Activated T-helper 17 cell treated with anti-CD3 and anti-CD28 coated beads, Interleukin-2, amount 50 U/mL, for 72 hours (primary cell): ENCODE measurements around the gene NEURL4. TPM values are rescaled to one million over a fixed set of nuclear protein-coding genes. Genes with fewer than 3 reads are reported as not detected.
"Not testable (repeated sequence)": the region's sequence is repeated elsewhere in the genome, so short reads cannot be mapped to it uniquely, and the experiment has no call there.

Source experiments
- ATAC-seq: fragments of 150-1000 bp; cut with Tn5 transposase; replicated peaks from 2 replicates; pipeline ENCODE4 v1.10.0; 2021; ENCODE audit warnings: mild to moderate bottlenecking, moderate library complexity
- H3K27ac Mint-ChIP-seq: one replicate; pipeline ENCODE4 v1.8.0; 2022; ENCODE audit warnings: mixed read lengths
- H3K27me3 Mint-ChIP-seq: one replicate; pipeline ENCODE4 v1.8.0; 2022; ENCODE audit warnings: mixed read lengths
- H3K36me3 Mint-ChIP-seq: one replicate; pipeline ENCODE4 v1.8.0; 2022; ENCODE audit warnings: low read depth, mild to moderate bottlenecking, mixed read lengths
- H3K4me1 Mint-ChIP-seq: one replicate; pipeline ENCODE4 v1.8.0; 2022; ENCODE audit warnings: mixed read lengths
- H3K4me3 Mint-ChIP-seq: one replicate; pipeline ENCODE4 v1.8.0; 2022; ENCODE audit warnings: mild to moderate bottlenecking, mixed read lengths
- H3K9me3 Mint-ChIP-seq: one replicate; pipeline ENCODE4 v1.8.0; 2022; ENCODE audit warnings: mixed read lengths
- total RNA-seq, 2 donors: library from RNA; stranded (reverse); gene quantifications; one replicate each; pipeline ENCODE4 v1.2.3, GENCODE V29; 2022

Gene NEURL4
- total RNA-seq: 10 to 100 TPM; 22.9 to 33.0 TPM

DNA sequence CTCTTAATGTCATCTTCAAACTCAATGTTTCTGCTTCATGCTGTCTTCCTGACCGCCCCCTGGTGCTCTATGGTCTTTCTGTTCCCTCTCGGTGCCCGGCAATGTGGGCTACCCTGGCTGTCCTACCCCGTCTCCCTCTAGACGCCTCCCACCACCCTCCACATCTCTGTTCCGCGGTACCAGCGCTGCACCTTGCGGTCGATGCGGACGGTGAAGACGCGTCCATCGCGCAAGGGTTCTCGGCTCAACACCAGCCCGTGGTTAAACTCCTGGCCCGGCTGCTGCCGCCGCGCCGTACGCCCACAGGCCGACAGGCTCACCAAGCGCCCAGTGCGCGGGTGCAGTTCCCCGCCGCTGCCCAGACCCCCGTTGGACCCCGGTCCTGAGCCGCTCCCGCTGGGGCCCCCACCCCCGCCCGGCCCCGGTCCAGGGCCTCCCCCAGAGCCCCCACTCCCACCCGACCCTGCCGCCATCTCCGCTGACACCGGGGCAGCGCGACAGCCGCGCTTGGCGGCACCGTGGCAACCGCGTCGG lies at the start of gene NEURL4:
TSS of gene NEURL4 (minus strand) at position 496 of the 534 bp plus-strand sequence. CDS start at position 473, 23 bp downstream.
- H3K4me1 Mint-ChIP-seq: peaks cover 20% of the 10 kb centered on the region
- peaks cover 5% of the 10 kb centered on the region for H3K36me3 Mint-ChIP-seq
- no peaks in the 10 kb centered on the region for H3K27me3 Mint-ChIP-seq
- no peaks in the 10 kb centered on the region for H3K9me3 Mint-ChIP-seq
- peak within 1 kb of the TSS; percentile 97 for H3K27ac Mint-ChIP-seq
- ATAC-seq: peak; percentile 33
- H3K4me3 Mint-ChIP-seq: peak within 1 kb of the TSS; percentile 99

DNA sequence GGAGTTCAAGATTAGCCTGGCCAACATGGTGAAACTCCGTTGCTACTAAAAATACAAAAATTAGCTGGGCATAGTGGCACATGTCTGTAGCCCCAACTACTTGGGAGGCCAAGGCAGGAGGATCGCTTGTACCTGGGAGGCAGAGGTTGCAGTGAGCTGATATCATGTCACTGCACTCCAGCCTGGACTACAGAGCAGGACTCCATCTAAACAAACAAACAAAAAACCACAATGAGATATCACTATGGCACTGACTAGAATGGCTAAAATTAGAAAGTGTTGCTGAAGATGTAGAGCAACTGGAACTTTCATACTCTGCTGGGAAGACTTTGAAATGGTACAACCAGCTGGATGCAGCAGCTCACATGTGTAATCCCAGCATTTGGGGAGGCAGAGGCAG lies 45.2 kb upstream of the NEURL4 start:
- peaks cover 7% of the 10 kb centered on the region for H3K27me3 Mint-ChIP-seq
- no peaks in the 10 kb centered on the region for H3K9me3 Mint-ChIP-seq
- H3K4me3 Mint-ChIP-seq: no peak overlapping the region
- no peak for ATAC-seq
- no peaks in the 10 kb centered on the region for H3K4me1 Mint-ChIP-seq
- H3K36me3 Mint-ChIP-seq: no peaks in the 10 kb centered on the region
- H3K27ac Mint-ChIP-seq: no peak overlapping the region

DNA sequence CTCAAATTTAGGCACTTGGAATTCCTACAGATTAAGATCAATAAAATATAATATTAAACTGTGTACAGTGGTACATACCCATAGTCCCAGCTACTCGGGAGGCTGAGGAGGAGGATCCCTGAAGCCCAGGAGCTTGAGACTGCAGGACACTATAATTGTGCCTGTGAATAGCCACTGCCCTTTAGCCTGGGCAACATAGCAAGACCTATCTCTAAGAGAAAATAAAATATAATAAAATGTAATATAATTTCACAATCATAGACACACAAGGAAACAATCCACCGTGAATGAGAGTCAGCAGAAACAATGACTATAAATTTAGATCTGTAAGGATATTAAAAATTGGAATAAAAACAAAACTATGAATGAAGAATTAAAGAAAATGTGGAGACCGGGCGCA lies 41.7 kb upstream of the NEURL4 start:
- H3K4me3 Mint-ChIP-seq: no peak overlapping the region
- H3K27me3 Mint-ChIP-seq: no peaks in the 10 kb centered on the region
- H3K9me3 Mint-ChIP-seq: no peaks in the 10 kb centered on the region
- H3K27ac Mint-ChIP-seq: no peak overlapping the region
- no peaks in the 10 kb centered on the region for H3K36me3 Mint-ChIP-seq
- no peak for ATAC-seq
- no peaks in the 10 kb centered on the region for H3K4me1 Mint-ChIP-seq

DNA sequence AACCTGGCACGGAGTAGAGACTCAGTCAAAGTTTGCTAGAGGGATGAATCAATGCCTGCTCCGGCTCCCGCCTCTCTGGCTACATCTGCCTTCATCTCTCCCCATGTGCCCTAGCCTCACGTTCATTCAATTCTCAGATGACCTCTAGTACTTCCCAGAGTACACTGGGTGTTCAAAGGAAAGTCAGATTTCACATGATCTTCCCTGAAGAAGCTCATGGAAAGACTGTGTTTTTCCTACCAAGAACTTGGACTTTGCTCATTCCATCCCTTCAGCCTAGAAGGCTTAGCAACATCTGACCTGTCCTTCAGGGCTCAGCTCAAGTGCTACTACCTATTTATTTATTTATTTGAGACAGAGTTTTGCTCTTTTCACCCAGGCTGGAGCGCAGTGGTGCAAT lies 40.7 kb upstream of the NEURL4 start:
- H3K4me3 Mint-ChIP-seq: no peak overlapping the region
- H3K9me3 Mint-ChIP-seq: no peaks in the 10 kb centered on the region
- H3K4me1 Mint-ChIP-seq: no peaks in the 10 kb centered on the region
- no peak overlapping the region for H3K27ac Mint-ChIP-seq
- no peaks in the 10 kb centered on the region for H3K36me3 Mint-ChIP-seq
- no peak for ATAC-seq
- no peaks in the 10 kb centered on the region for H3K27me3 Mint-ChIP-seq

DNA sequence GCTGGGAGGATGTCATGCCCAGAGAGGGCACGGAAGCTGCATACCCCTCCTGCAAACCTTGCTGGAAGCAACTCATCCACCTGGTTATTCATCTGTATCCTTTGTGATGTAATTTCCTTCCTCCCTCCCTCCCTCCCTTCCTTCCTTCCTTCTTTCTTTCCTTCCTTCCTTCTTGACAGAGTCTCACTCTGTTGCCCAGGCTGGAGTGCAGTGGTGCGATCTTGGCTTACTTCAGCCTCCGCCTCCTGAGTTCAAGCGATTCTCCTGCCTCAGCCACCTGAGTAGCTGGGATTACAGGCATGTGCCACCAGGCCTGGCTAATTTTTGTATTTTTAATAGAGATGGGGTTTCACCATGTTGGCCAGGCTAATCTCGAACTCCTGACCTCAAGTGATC lies 39.5 kb upstream of the NEURL4 start:
- ATAC-seq, H3K4me1 Mint-ChIP-seq, H3K36me3 Mint-ChIP-seq, H3K27me3 Mint-ChIP-seq, H3K9me3 Mint-ChIP-seq, H3K27ac Mint-ChIP-seq, H3K4me3 Mint-ChIP-seq: not testable (repeated sequence)

DNA sequence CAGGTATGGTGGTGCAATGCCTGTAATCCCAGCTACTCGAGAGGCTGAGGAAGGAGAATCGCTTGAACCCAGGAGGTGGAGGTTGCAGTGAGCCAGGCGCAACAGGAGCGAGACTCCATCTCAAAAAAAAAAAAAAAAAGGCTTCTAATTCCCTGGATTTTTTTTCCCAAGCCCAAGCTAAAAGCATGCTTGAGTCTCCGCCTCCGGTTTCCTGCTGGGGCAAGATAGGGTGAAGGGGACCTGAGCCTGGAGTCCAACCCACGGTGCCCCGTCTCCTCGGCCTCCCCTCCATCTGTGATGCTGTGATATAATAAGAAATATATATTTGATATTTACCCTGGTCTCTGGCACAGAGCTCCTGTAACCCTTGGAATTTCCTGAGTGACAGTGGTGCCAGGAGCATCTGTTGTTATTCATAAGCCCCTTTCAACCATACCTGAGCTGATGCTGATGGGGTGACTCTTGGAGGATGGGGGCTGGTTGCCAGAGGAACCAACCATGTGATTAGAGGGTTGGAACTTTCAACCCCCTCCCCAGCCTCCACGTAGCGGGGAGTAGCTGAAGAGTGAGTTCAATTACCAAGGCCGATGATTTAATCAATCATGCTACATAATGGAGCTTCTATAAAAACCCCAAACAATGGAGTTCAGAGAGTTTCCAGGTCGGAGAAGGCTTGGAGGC lies 38.9 kb upstream of the NEURL4 start:
- H3K9me3 Mint-ChIP-seq: no peaks in the 10 kb centered on the region
- ATAC-seq: no peak

DNA sequence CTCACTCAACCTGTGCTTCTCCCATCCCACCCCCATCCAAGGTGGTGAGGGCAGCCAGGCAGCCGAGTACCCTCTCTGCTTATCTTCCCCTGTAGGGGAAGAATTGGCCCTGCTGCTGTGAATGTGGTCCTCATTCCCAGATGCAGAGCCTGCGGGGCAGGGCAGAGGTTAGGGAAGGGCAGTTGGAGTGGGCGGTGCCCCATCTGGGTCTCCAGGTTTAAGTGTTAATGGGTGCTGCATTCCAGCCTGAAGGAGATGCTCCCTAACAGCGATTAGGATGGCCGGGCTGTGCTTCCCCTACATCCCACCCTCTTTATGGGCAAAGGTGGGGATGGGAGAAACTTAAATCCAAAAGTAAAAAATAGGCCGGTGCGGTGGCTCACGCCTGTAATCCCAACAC lies 37.9 kb upstream of the NEURL4 start:
- no peaks in the 10 kb centered on the region for H3K36me3 Mint-ChIP-seq
- H3K27me3 Mint-ChIP-seq: peaks cover under 1% of the 10 kb centered on the region
- no peak overlapping the region for H3K4me3 Mint-ChIP-seq
- H3K27ac Mint-ChIP-seq: no peak overlapping the region
- no peaks in the 10 kb centered on the region for H3K9me3 Mint-ChIP-seq
- ATAC-seq: no peak
- H3K4me1 Mint-ChIP-seq: no peaks in the 10 kb centered on the region

More for the DNA sequence above, 38.9 kb upstream of the NEURL4 start:
- Mint-ChIP-seq H3K27me3 (no peaks in the 10 kb centered on the region), H3K27ac (no peak overlapping the region), H3K4me1 (no peaks in the 10 kb centered on the region), H3K4me3 (no peak overlapping the region), H3K36me3 (no peaks in the 10 kb centered on the region)

DNA sequence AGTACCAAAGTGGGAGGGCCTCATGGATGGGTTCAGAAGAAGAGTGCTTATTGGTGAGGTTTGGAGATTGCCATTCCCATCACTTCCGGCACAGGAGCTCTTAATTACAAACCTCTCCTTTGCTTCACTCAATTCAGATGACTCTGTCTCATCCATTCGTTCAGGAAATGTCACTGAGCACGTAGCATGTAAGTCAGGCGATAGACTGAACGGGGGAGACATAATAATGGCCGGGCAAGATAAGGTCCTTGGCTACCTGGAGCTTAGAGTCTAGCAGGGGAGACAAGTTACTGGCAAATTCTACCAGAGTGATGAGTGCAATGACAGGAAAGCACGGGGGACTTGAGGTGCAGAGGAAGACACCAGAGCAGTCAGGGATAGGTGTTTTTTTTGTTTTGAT lies 36.8 kb upstream of the NEURL4 start:
- H3K27ac Mint-ChIP-seq, ATAC-seq, H3K27me3 Mint-ChIP-seq, H3K4me3 Mint-ChIP-seq, H3K9me3 Mint-ChIP-seq, H3K4me1 Mint-ChIP-seq, H3K36me3 Mint-ChIP-seq: not testable (repeated sequence)

DNA sequence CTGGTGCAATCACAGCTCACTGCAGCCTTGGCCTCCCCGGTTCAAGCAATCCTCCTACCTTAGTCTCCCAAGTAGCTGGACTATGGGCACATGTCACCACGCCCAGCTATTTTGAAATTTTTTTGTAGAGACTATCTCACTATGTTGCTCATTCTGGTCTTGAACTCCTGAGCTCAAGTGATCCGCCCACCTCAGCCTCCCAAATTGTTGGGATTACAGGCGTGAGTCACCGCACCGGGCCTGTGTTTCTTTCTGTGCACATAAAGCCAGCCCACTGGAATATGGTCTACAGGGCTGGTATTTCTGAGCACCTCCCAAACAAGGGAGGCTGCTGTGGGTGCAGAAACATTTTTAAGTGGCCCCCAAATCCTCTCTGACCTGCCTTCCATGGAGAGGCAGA lies 34.2 kb upstream of the NEURL4 start:
- Mint-ChIP-seq H3K4me3 (no peak overlapping the region), H3K27me3 (peaks cover 4% of the 10 kb centered on the region), H3K4me1 (no peaks in the 10 kb centered on the region), H3K36me3 (no peaks in the 10 kb centered on the region), H3K9me3 (no peaks in the 10 kb centered on the region), H3K27ac (no peak overlapping the region)
- no peak for ATAC-seq

DNA sequence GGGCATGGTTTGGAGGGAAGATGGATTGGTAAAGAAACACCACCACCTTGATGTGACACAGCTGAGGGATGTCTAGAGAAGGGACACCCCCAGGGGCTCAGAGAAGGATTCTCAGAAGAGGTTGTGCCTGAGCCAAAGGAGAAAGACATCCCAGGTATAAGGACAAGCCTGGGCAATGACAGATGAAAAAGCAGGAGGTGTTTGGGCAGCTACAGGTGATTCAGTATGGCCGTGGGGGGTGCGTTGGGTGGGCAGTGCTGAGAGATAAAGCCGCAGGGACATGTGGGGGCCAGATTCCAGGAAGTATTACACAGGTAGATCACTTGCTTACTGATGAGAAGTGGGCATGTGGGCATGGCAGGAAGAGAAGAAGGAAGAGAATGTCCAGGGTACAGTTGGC lies 32.8 kb upstream of the NEURL4 start:
- no peak for ATAC-seq
- Mint-ChIP-seq H3K4me3 (no peak overlapping the region), H3K27ac (peak overlapping the region; percentile 39), H3K4me1 (no peaks in the 10 kb centered on the region), H3K27me3 (peaks cover 4% of the 10 kb centered on the region), H3K36me3 (no peaks in the 10 kb centered on the region), H3K9me3 (no peaks in the 10 kb centered on the region)

DNA sequence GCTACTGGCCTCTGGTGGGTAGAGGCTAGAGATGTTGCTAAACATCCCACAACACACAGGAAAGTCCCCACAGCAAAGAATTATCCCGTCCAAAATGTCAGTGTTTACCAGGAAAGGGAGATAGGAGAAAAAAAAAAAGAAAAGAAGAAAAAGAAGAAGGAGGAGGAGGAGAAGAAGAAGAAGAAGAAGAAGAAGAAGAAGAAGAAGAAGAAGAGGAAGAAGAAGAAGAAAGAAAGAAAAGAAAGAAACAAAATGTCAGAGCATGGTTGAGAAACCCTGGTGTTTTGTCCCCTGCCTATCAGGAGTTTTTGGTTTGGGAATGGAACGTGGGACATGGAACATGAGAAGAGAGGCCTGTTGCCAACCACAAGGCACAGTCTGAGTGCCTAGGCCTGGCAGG lies 28.2 kb upstream of the NEURL4 start:
- Mint-ChIP-seq H3K36me3 (peaks cover 25% of the 10 kb centered on the region), H3K27ac (no peak overlapping the region), H3K27me3 (peaks cover 4% of the 10 kb centered on the region), H3K4me1 (peaks cover 6% of the 10 kb centered on the region), H3K4me3 (no peak overlapping the region), H3K9me3 (no peaks in the 10 kb centered on the region)
- no peak for ATAC-seq

DNA sequence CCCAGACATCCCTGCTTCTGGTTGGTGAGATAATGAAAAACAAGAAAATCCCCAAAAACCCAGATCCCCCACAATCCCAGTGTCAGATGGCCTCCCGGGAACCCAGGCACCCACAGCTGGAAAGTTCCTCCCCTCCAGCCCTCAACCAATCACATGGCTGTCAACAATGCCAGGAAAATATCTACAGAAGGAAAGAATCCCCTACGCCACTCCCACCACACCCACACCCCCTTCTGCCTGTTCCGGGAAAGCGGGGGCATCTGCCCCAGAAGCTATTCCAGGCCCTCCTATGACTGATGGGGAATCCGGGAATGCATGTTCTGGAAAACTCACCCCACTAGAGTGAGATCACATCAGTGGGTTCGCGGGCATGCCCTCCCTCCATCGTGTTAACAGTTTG lies 27.6 kb upstream of the NEURL4 start:
- peaks cover 6% of the 10 kb centered on the region for H3K4me1 Mint-ChIP-seq

DNA sequence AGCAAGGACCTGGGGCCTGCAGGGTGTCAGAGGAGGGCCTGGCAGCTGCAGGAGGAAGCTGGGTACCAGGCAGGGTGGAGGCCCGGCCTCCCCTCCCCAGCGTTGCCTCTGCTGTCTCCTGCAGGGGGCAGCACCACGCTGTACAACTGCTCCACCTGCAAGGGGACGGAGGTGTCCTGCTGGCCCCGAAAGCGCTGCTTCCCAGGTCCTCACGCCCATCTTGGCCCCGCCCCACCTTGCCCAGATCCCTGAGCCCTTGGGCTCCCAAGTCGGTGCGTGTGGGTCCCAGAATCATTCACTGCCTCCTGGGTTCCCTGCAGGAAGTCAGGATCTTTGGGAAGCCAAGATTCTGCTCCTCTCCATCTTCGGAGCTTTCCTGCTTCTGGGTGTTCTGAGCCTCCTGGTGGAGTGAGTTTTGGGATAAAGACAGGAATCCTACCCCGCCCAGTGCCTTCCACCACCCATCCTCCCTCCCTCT lies 27.0 kb upstream of the NEURL4 start:
- peak; percentile 36 for ATAC-seq
- H3K4me3 Mint-ChIP-seq: peak overlapping the region; percentile 88
- H3K27me3 Mint-ChIP-seq: no peaks in the 10 kb centered on the region
- peaks cover 34% of the 10 kb centered on the region for H3K36me3 Mint-ChIP-seq
- peak overlapping the region; percentile 30 for H3K27ac Mint-ChIP-seq
- peaks cover 6% of the 10 kb centered on the region for H3K4me1 Mint-ChIP-seq
- no peaks in the 10 kb centered on the region for H3K9me3 Mint-ChIP-seq

More for the DNA sequence above, 27.6 kb upstream of the NEURL4 start:
- H3K36me3 Mint-ChIP-seq: peaks cover 29% of the 10 kb centered on the region
- no peak for ATAC-seq
- H3K4me3 Mint-ChIP-seq: no peak overlapping the region
- H3K27me3 Mint-ChIP-seq: peaks cover under 1% of the 10 kb centered on the region
- H3K9me3 Mint-ChIP-seq: no peaks in the 10 kb centered on the region
- H3K27ac Mint-ChIP-seq: no peak overlapping the region

DNA sequence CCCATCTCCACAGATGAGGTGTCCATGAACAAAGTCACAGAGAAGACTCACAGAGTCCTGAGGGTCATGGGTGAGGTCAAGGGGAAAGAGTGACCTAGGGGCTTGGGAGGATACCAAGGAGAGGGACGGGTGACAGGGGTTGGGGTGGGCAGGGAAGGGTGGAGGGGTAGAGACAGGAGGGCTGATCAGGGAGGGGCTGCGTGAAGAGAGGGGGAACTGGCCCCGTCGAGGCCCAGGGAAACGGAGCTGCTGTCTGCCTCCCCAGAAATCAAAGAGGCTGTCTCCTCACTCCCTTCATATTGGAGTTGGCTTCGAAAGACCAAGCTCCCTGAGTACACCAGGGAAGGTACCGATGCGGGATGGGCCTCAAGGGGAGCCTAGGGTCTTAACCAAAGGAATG lies 26.4 kb upstream of the NEURL4 start:
- H3K9me3 Mint-ChIP-seq: no peaks in the 10 kb centered on the region
- ATAC-seq: no peak
- H3K36me3 Mint-ChIP-seq: peaks cover 40% of the 10 kb centered on the region
- peak overlapping the region; percentile 88 for H3K4me3 Mint-ChIP-seq
- H3K4me1 Mint-ChIP-seq: peaks cover 6% of the 10 kb centered on the region
- no peaks in the 10 kb centered on the region for H3K27me3 Mint-ChIP-seq
- H3K27ac Mint-ChIP-seq: peak overlapping the region; percentile 30

DNA sequence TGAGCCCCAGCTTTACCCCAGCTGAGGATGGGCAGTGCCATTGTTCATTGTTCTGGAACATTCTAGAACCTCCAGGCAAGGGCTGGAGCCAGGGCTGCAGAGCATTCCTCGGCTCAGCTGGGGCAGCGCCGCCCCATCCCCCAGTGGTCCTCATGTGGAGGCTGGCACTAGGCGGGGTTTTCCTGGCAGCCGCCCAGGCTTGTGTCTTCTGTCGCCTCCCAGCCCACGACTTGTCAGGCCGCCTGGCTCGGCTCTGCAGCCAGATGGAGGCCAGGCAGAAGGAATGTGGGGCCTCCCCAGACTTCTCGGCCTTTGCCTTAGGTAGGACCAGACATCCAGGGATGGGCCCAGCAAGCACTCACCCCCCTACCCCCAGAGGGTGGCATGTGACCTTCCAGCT lies 25.9 kb upstream of the NEURL4 start, which contains the start of gene TMEM95:
TSS of gene TMEM95 (plus strand) at position 104 of the 400 bp plus-strand sequence. CDS start at position 153, 49 bp downstream.
- H3K9me3 Mint-ChIP-seq: no peaks in the 10 kb centered on the region
- peak within 1 kb of the TSS; percentile 93 for H3K27ac Mint-ChIP-seq
- peak within 1 kb of the TSS; percentile 88 for H3K4me3 Mint-ChIP-seq
- ATAC-seq: no peak
- H3K4me1 Mint-ChIP-seq: peaks cover 6% of the 10 kb centered on the region
- H3K36me3 Mint-ChIP-seq: peaks cover 45% of the 10 kb centered on the region
- H3K27me3 Mint-ChIP-seq: no peaks in the 10 kb centered on the region
